Neural progenitor cell (in vitro differentiated cells): Measurements from ENCODE around the gene MRPS14. TPM values are rescaled to one million over a fixed set of nuclear protein-coding genes. Genes with fewer than 3 reads are reported as not detected.
A peak's percentile ranks its signal among the peaks of the same experiment; 100 is the strongest.

Experiments used
- DNase-seq: peaks from one replicate; pipeline ENCODE4 v3.0.0-alpha.2; 2016; ENCODE audit warnings: low spot score
- H2AFZ ChIP-seq: fragments of 200-600 bp; sonication (generic); replicated peaks from 2 replicates; pipeline ENCODE4 v1.6.1; 2016; ENCODE audit warnings: antibody characterized with exemption
- H3F3A ChIP-seq: fragments of 200-600 bp; sonication (generic); 2 replicates; pipeline ENCODE4 v1.6.1; 2016; ENCODE audit warnings: antibody characterized with exemption, low read depth
- H3K27ac ChIP-seq: fragments of 200-600 bp; sonication (generic); 2 replicates; pipeline ENCODE4 v1.5.1; 2016; ENCODE audit warnings: mild to moderate bottlenecking
- H3K27me3 ChIP-seq: fragments of 200-600 bp; sonication (generic); 2 replicates; pipeline ENCODE4 v1.6.1; 2016; ENCODE audit warnings: mild to moderate bottlenecking, moderate library complexity
- H3K36me3 ChIP-seq: fragments of 200-600 bp; sonication (generic); 2 replicates; pipeline ENCODE4 v1.5.1; 2016
- H3K4me1 ChIP-seq: fragments of 200-600 bp; sonication (generic); 2 replicates; pipeline ENCODE4 v1.6.1; 2016; ENCODE audit warnings: mixed run types
- H3K4me2 ChIP-seq: fragments of 200-600 bp; sonication (generic); 2 replicates; pipeline ENCODE4 v1.6.1; 2016
- H3K4me3 ChIP-seq: fragments of 200-600 bp; sonication (generic); 2 replicates; pipeline ENCODE4 v1.5.1; 2016
- H3K79me2 ChIP-seq: fragments of 200-600 bp; sonication (generic); 2 replicates; pipeline ENCODE4 v1.6.1; 2016; ENCODE audit warnings: low read depth
- H3K9ac ChIP-seq: fragments of 200-600 bp; sonication (generic); 2 replicates; pipeline ENCODE4 v1.6.1; 2016
- H3K9me3 ChIP-seq: fragments of 200-600 bp; sonication (generic); 2 replicates; pipeline ENCODE4 v1.5.1; 2016; ENCODE audit warnings: low read depth
- H4K20me1 ChIP-seq: fragments of 200-600 bp; sonication (generic); 2 replicates; pipeline ENCODE4 v1.6.1; 2016; ENCODE audit warnings: low read depth
- H3K27ac Mint-ChIP-seq: 3 replicates; pipeline ENCODE4 v1.8.0; 2021; ENCODE audit warnings: mixed read lengths
- H3K27me3 Mint-ChIP-seq: 2 replicates; pipeline ENCODE4 v1.8.0; 2022; ENCODE audit warnings: low read depth, mild to moderate bottlenecking, inconsistent platforms, moderate library complexity, mixed read lengths; ENCODE audit not compliant: insufficient read depth
- H3K36me3 Mint-ChIP-seq: 3 replicates; pipeline ENCODE4 v1.8.0; 2021; ENCODE audit warnings: mixed read lengths
- H3K4me1 Mint-ChIP-seq: 3 replicates; pipeline ENCODE4 v1.8.0; 2021; ENCODE audit warnings: mixed read lengths
- H3K4me3 Mint-ChIP-seq: 3 replicates; pipeline ENCODE4 v1.8.0; 2021; ENCODE audit warnings: mild to moderate bottlenecking, moderate library complexity, mixed read lengths
- H3K9me3 Mint-ChIP-seq: 3 replicates; pipeline ENCODE4 v1.8.0; 2020; ENCODE audit warnings: mixed read lengths
- EZH2 ChIP-seq: fragments of 200-600 bp; sonication (generic); IDR thresholded peaks from 2 replicates; pipeline ENCODE4 v1.6.1; 2017; ENCODE audit warnings: antibody characterized with exemption, mild to moderate bottlenecking, moderate library complexity
- EZH2phosphoT487 ChIP-seq: fragments of 200-600 bp; sonication (generic); IDR thresholded peaks from 2 replicates; pipeline ENCODE4 v1.6.1; 2017; ENCODE audit warnings: antibody characterized with exemption
- total RNA-seq: library from RNA; depleted of rRNA; stranded (reverse); fragments of >200 nt; gene quantifications from 2 replicates; pipeline ENCODE4 v1.2.3, GENCODE V29; 2015; ENCODE audit warnings: low replicate concordance
- TF ChIP-seq, protein P1 (sequence below): fragments of 200-600 bp; sonication (generic); IDR thresholded peaks from 2 replicates; pipeline ENCODE4 v1.5.1; 2017; ENCODE audit warnings: antibody characterized with exemption, mild to moderate bottlenecking

Gene MRPS14
- total RNA-seq, 1 donor from 2014 or later, result 35.1 TPM

DNA sequence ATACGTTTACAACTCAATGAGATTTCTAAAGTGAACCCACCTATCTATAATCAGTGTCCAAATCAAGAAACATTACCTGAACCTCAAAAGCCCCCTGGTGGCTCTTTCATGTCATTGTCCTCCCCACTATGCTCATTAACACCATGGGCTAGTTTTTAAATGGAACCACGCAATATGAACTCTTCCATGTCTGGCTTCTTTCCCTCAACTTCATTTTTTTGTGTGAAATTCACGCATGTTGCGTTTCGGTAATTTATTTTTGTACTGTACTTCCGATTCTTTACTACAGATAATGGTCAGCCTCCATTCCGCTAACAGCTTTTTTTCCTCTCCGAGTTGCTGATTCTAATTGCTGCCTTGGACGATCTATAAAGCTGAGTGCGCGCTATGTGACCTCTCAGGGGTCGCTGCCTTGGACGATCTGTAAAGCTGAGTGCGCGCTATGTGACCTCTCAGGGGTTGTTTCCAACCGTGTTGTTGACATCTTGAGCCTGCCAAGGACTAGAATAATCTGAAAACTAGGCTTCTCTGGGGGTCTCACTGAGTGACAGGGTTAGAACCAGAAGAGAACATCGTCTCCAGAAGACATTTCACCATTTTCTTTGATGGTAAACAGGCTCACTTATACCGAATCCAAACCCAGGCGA lies 24.5 kb downstream of the MRPS14 start:
- H3K4me1 ChIP-seq, result peaks cover 21% of the 10 kb centered on the region
- TF ChIP-seq EZH2 (no peak), EZH2phosphoT487 (no peak)
- TF ChIP-seq, protein P1, sequence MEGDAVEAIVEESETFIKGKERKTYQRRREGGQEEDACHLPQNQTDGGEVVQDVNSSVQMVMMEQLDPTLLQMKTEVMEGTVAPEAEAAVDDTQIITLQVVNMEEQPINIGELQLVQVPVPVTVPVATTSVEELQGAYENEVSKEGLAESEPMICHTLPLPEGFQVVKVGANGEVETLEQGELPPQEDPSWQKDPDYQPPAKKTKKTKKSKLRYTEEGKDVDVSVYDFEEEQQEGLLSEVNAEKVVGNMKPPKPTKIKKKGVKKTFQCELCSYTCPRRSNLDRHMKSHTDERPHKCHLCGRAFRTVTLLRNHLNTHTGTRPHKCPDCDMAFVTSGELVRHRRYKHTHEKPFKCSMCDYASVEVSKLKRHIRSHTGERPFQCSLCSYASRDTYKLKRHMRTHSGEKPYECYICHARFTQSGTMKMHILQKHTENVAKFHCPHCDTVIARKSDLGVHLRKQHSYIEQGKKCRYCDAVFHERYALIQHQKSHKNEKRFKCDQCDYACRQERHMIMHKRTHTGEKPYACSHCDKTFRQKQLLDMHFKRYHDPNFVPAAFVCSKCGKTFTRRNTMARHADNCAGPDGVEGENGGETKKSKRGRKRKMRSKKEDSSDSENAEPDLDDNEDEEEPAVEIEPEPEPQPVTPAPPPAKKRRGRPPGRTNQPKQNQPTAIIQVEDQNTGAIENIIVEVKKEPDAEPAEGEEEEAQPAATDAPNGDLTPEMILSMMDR, result peak; percentile 92
- Mint-ChIP-seq H3K36me3 (peaks cover 8% of the 10 kb centered on the region), H3K9me3 (no peaks in the 10 kb centered on the region), H3K4me3 (no peak overlapping the region), H3K27me3 (no peaks in the 10 kb centered on the region), H3K4me1 (peaks cover 29% of the 10 kb centered on the region), H3K27ac (no peak overlapping the region)
- peak overlapping the region; percentile 91 for H2AFZ ChIP-seq
- H3K27ac ChIP-seq, result peak overlapping the region; percentile 97
- DNase-seq, result peak; percentile 77
- H3K4me2 ChIP-seq, result peak overlapping the region; percentile 91
- no peaks in the 10 kb centered on the region for H3K9me3 ChIP-seq
- peaks cover 44% of the 10 kb centered on the region for H3K79me2 ChIP-seq
- H3K36me3 ChIP-seq, result no peaks in the 10 kb centered on the region
- peak overlapping the region; percentile 70 for H3K4me3 ChIP-seq
- H3K27me3 ChIP-seq, result no peaks in the 10 kb centered on the region
- peaks cover 19% of the 10 kb centered on the region for H4K20me1 ChIP-seq
- peaks cover 9% of the 10 kb centered on the region for H3F3A ChIP-seq
- H3K9ac ChIP-seq, result peak overlapping the region; percentile 95

DNA sequence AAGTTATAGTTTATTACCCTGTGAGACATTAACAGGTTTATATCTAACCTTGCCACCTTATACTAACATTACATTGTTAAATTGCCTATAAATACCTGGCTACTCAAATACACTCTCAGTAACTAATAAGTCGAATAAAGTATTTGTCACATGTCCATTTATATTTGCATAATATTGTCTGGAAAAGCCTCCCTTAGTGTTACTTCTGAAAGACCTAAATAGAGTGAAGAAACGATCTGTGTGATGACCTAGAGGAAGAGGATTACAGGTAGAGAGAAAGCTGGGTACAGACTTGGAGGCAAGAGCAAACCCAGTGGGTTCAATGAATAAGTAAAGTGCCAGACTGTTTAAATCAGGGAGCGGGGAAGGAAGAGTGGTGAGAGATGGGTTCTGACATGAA lies 26.2 kb downstream of the MRPS14 start:
- no peak overlapping the region for H3K27ac ChIP-seq
- TF ChIP-seq EZH2, result no peak
- no peak for TF ChIP-seq EZH2phosphoT487
- TF ChIP-seq, protein P1, result no peak
- H3K4me1 ChIP-seq, result peaks cover 12% of the 10 kb centered on the region
- no peaks in the 10 kb centered on the region for H3K36me3 ChIP-seq
- no peak overlapping the region for H3K4me2 ChIP-seq
- H3K4me3 ChIP-seq, result no peak overlapping the region
- Mint-ChIP-seq H3K4me3 (no peak overlapping the region), H3K36me3 (peaks cover 3% of the 10 kb centered on the region), H3K27me3 (no peaks in the 10 kb centered on the region), H3K27ac (no peak overlapping the region), H3K9me3 (no peaks in the 10 kb centered on the region), H3K4me1 (peaks cover 21% of the 10 kb centered on the region)
- H3F3A ChIP-seq, result peaks cover 9% of the 10 kb centered on the region
- no peak overlapping the region for H2AFZ ChIP-seq
- no peak for DNase-seq
- H3K79me2 ChIP-seq, result peaks cover 27% of the 10 kb centered on the region
- H3K27me3 ChIP-seq, result no peaks in the 10 kb centered on the region
- no peak overlapping the region for H3K9ac ChIP-seq
- peaks cover 11% of the 10 kb centered on the region for H4K20me1 ChIP-seq
- no peaks in the 10 kb centered on the region for H3K9me3 ChIP-seq

DNA sequence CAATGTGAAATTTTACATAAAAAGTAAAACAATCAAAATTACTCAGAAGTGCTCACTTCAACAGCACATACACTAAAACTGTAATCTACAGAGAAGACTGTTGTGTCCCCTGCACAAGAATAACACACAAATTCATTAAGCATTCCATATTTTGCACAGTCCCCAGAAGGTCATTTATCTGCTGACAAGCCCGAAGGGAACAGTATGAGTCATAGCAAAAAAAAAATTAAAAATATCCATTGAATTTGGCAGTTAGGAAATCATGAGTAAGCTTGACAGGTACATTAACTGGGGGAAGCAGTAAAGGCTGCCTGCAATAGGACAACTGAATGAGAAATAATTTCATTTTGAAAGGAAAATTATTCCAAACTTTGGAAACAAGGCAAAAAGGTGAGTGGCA lies 26.7 kb downstream of the MRPS14 start:
- peaks cover 9% of the 10 kb centered on the region for H3F3A ChIP-seq
- H4K20me1 ChIP-seq, result peaks cover 10% of the 10 kb centered on the region
- Mint-ChIP-seq H3K27ac (no peak overlapping the region), H3K36me3 (peaks cover 2% of the 10 kb centered on the region), H3K4me1 (peaks cover 18% of the 10 kb centered on the region), H3K4me3 (no peak overlapping the region), H3K9me3 (no peaks in the 10 kb centered on the region), H3K27me3 (no peaks in the 10 kb centered on the region)
- no peak overlapping the region for H3K27ac ChIP-seq
- H3K4me1 ChIP-seq, result peaks cover 7% of the 10 kb centered on the region
- H3K4me3 ChIP-seq, result no peak overlapping the region
- TF ChIP-seq EZH2phosphoT487, result no peak
- TF ChIP-seq, protein P1, result no peak
- TF ChIP-seq EZH2, result no peak
- no peak for DNase-seq
- H3K4me2 ChIP-seq, result no peak overlapping the region
- H3K27me3 ChIP-seq, result no peaks in the 10 kb centered on the region
- no peaks in the 10 kb centered on the region for H3K36me3 ChIP-seq
- peaks cover 22% of the 10 kb centered on the region for H3K79me2 ChIP-seq
- no peaks in the 10 kb centered on the region for H3K9me3 ChIP-seq
- no peak overlapping the region for H3K9ac ChIP-seq
- H2AFZ ChIP-seq, result no peak overlapping the region
